AG04450 (cell line): ENCODE results near the gene SLC47A1. TPM values are rescaled to one million over a fixed set of nuclear protein-coding genes. Genes with fewer than 3 reads are reported as not detected.

Source experiments
- CTCF ChIA-PET: fragments of 300-600, 350-600 bp; formaldehyde crosslinking; extraction: SDS; loops from one replicate; lab custom pipeline; 2022; ENCODE audit warnings: antibody characterized with exemption, inconsistent platforms; lab: Charles Lee
- POLR2A ChIA-PET: fragments of 350-600 bp; formaldehyde crosslinking; extraction: SDS; loops from one replicate; lab custom pipeline; 2021; ENCODE audit warnings: antibody characterized with exemption, inconsistent platforms; lab: Yijun Ruan, JAX
- DNase-seq: peaks from one replicate; pipeline ENCODE4 v3.0.0-alpha.2; 2011; ENCODE audit warnings: low read depth, low spot score
- H3K27ac ChIP-seq: one replicate; pipeline ENCODE4 v1.5.1; 2012; ENCODE audit warnings: low read depth, low read length, control low read depth
- H3K27me3 ChIP-seq: one replicate; pipeline ENCODE4 v1.6.0; 2012; ENCODE audit warnings: low read length; ENCODE audit not compliant: control insufficient read depth, insufficient read depth
- H3K4me3 ChIP-seq: 2 replicates; pipeline ENCODE4 v1.5.1; 2011; ENCODE audit warnings: mild to moderate bottlenecking, low read depth, low read length, control low read depth
- H3K9me3 ChIP-seq: 2 replicates; pipeline ENCODE4 v1.5.1; 2012; ENCODE audit warnings: low read length; ENCODE audit not compliant: control insufficient read depth, insufficient read depth
- CTCF ChIP-seq: IDR thresholded peaks from 2 replicates; pipeline ENCODE4 v1.5.1; 2011; ENCODE audit warnings: low read depth, low read length, control low read depth, inconsistent platforms
- polyA plus RNA-seq: library from polyadenylated mRNA; depleted of rRNA; stranded (reverse); fragments of >200 nt; gene quantifications from 2 replicates; pipeline ENCODE4 v1.2.3, GENCODE V29; 2011

Gene SLC47A1
- polyA plus RNA-seq, 1 experiment = 0.06 TPM

- CTCF ChIA-PET = interaction anchor here (1.5 kb wide), 1 partner anchor 196 kb away, joined by 5 read pairs; no protein-coding TSS in a partner anchor
- no peak for DNase-seq
- Histone ChIP-seq H3K27ac (no peak overlapping the region), H3K4me3 (no peak overlapping the region), H3K27me3 (peaks cover 22% of the 10 kb centered on the region), H3K9me3 (no peaks in the 10 kb centered on the region)
- no peak for TF ChIP-seq CTCF
- POLR2A ChIA-PET = no interaction called here
These were observed 32.3 kb downstream of the SLC47A1 start for GRCh38 chr17:19565817-19566575.

- POLR2A ChIA-PET = no interaction called here
- H3K27me3 ChIP-seq = peaks cover 33% of the 10 kb centered on the region
- no peaks in the 10 kb centered on the region for H3K9me3 ChIP-seq
- no peak for TF ChIP-seq CTCF
- H3K27ac ChIP-seq = no peak overlapping the region
- no peak for DNase-seq
- CTCF ChIA-PET = interaction anchor here (1.5 kb wide), 1 partner anchor 194 kb away, joined by 5 read pairs; no protein-coding TSS in a partner anchor
- H3K4me3 ChIP-seq = no peak overlapping the region
These were observed 33.8 kb downstream of the SLC47A1 start for GRCh38 chr17:19567216-19568015.

- POLR2A ChIA-PET = no interaction called here
These were observed 34.3 kb downstream of the SLC47A1 start for GRCh38 chr17:19568016-19568350.

GRCh38 chr17:19569785-19570543 lies 36.3 kb downstream of the SLC47A1 start:
- Histone ChIP-seq H3K9me3 (no peaks in the 10 kb centered on the region), H3K27me3 (peaks cover 37% of the 10 kb centered on the region), H3K27ac (no peak overlapping the region), H3K4me3 (no peak overlapping the region)
- ChIA-PET POLR2A (no interaction called here), CTCF (interaction anchor here (0.6 kb wide), 1 partner anchor 42 kb away, joined by 3 read pairs; no protein-coding TSS in a partner anchor)
- DNase-seq = no peak
- no peak for TF ChIP-seq CTCF

More at GRCh38 chr17:19568016-19568350, 34.3 kb downstream of the SLC47A1 start:
- no peaks in the 10 kb centered on the region for H3K9me3 ChIP-seq
- H3K4me3 ChIP-seq = no peak overlapping the region
- CTCF ChIA-PET = no interaction called here
- no peak overlapping the region for H3K27ac ChIP-seq
- peaks cover 33% of the 10 kb centered on the region for H3K27me3 ChIP-seq
- no peak for TF ChIP-seq CTCF
- DNase-seq = no peak
